ENCODE results near the gene RAMACL. TPM values are rescaled to one million over a fixed set of nuclear protein-coding genes. Genes with fewer than 3 reads are reported as not detected.

RAMACL gene
- total and polyA plus RNA-seq, 2 of the 4 experiments (the other 2 are of a cell fraction): 0.46 to 0.90 TPM

GRCh38 chr6:166625356-166625755, 38.9 kb upstream of the RAMACL start:
- peaks cover 27% of the 10 kb centered on the region for H3K4me1 ChIP-seq (ENCODE audit: control insufficient read depth, insufficient read depth, low read length)
- POLR2A ChIA-PET (ENCODE audit: unreplicated experiment): no interaction called here
- H4K91ac ChIP-seq (ENCODE audit: insufficient read depth, low read depth, low read length): 0 out of 2 replicates have a peak overlapping the region, but pooled peaks have one; percentile 5
- in situ Hi-C loops (cut with MboI; ENCODE audit: low sequenced_read_pairs): loop anchor here (5.0 to 25.0 kb wide), 2 partner anchors 63 to 362 kb away; partner anchors contain the start of gene CEP43
- peaks cover 23 to 47% of the 10 kb centered on the region in 2 experiments; a peak in 3 of 4 replicates for H3K79me1 ChIP-seq (ENCODE audit: low read depth in 1 of 2, low read length in 2 of 2)
- WGBS, 2 experiments (ENCODE audit: extremely low coverage in 2 of 2, insufficient read length in 1 of 2): no CpG with 5 or more reads among the region's 5 CpGs
- TF ChIP-seq MXI1 (IDR thresholded peaks at IDR 0.05; ENCODE audit: borderline replicate concordance, low read depth, low read length) (peak; percentile 90), BHLHE40 (IDR thresholded peaks at IDR 0.05; ENCODE audit: low read depth, low read length) (peak; percentile 77), RAD21 (IDR thresholded peaks at IDR 0.05; ENCODE audit: low read length) (no peak)
- H3K27me3 ChIP-seq (ENCODE audit: control insufficient read depth, insufficient read depth, low read length): no peaks in the 10 kb centered on the region
- no peak overlapping the region for H3K56ac ChIP-seq (ENCODE audit: extremely low read depth, insufficient read depth, low read length)
- peak overlapping the region; percentile 41; the same call in 1 of the 2 replicates for H2AK5ac ChIP-seq (ENCODE audit: low read depth, low read length)
- no TSS peak for BruUV-seq (replicated peaks)
- H4K8ac ChIP-seq (ENCODE audit: low read depth in 2 of 2, low read length in 2 of 2): no peak overlapping the region
- intact Hi-C loops (cut with micrococcal nuclease): loop anchor here (5.0 kb wide), 3 partner anchors 73 to 372 kb away; partner anchors contain the start of gene CEP43
- peak; percentile 74 for DNase-seq
- peak overlapping the region; percentile 14; the same call in 1 of the 2 replicates for H3K27ac ChIP-seq (ENCODE audit: insufficient read depth, low read length)
- H3K14ac ChIP-seq (replicated peaks; ENCODE audit: low read depth, low read length): no peak overlapping the region
- peak overlapping the region; percentile 98 for H3K4me2 ChIP-seq (ENCODE audit: low read depth, low read length)
- H2BK20ac ChIP-seq (ENCODE audit: low read depth, low read length): peak overlapping the region; percentile 22; the same call in 1 of the 2 replicates
- no peak for ATAC-seq (ENCODE audit: low read depth)
- H3K23ac ChIP-seq (ENCODE audit: low read depth, low read length): no peak overlapping the region
- peak overlapping the region; percentile 76; the same call in 1 of the 2 replicates for H3K9ac ChIP-seq (ENCODE audit: low read depth, low read length)
- H3K18ac ChIP-seq (ENCODE audit: low read depth, low read length): no peak overlapping the region
- no peak overlapping the region for H2BK15ac ChIP-seq (ENCODE audit: low read depth, low read length)
- dilution Hi-C loops (cut with HindIII; ENCODE audit: low sequenced_read_pairs, unreplicated experiment): no loop called here
- peak overlapping the region; percentile 71 for H3K4ac ChIP-seq (ENCODE audit: low read depth, low read length)
- H4K5ac ChIP-seq (ENCODE audit: low read depth, low read length): no peak overlapping the region; the same call in 1 of the 2 replicates
- no peak overlapping the region; the same call in 1 of the 2 replicates for H2BK120ac ChIP-seq (ENCODE audit: low read depth, low read length)
- H3K9me3 ChIP-seq (ENCODE audit: control insufficient read depth, insufficient read depth, low read length): no peaks in the 10 kb centered on the region
- H2BK5ac ChIP-seq (ENCODE audit: low read depth, low read length, poor library complexity, severe bottlenecking): no peak overlapping the region
- H4K20me1 ChIP-seq (ENCODE audit: insufficient read depth, low read length): no peaks in the 10 kb centered on the region; the same call in 1 of the 2 replicates
- no peaks in the 10 kb centered on the region for H3K36me3 ChIP-seq (ENCODE audit: control insufficient read depth, insufficient read depth, low read length)
- H2AK9ac ChIP-seq (replicated peaks; ENCODE audit: low read depth, low read length, poor library complexity): no peak overlapping the region
- CTCF ChIA-PET: no interaction called here
- no peak overlapping the region for H2AFZ ChIP-seq (replicated peaks; ENCODE audit: low read length, poor library complexity)
- peaks cover 23% of the 10 kb centered on the region for H3K9me1 ChIP-seq (ENCODE audit: insufficient read depth, low read length)
- H3K4me3 ChIP-seq (ENCODE audit: insufficient read depth, low read depth, low read length): peak overlapping the region; percentile 87

Measured in IMR-90 (cell line).